C4-2B (cell line): ENCODE data around the gene ZDHHC11B.
"Not testable (repeated sequence)": the region's sequence is repeated elsewhere in the genome, so short reads cannot be mapped to it uniquely, and the experiment has no call there.

Source experiments
- ZFX ChIP-seq: fragments of 450-650 bp; IDR thresholded peaks from 2 replicates; pipeline ENCODE4 v1.6.1; 2017
- TF ChIP-seq, protein P1 (sequence below): fragments of 450-650 bp; conservative IDR thresholded peaks from 2 replicates; pipeline ENCODE4 v1.5.1; 2017; ENCODE audit warnings: mild to moderate bottlenecking

DNA sequence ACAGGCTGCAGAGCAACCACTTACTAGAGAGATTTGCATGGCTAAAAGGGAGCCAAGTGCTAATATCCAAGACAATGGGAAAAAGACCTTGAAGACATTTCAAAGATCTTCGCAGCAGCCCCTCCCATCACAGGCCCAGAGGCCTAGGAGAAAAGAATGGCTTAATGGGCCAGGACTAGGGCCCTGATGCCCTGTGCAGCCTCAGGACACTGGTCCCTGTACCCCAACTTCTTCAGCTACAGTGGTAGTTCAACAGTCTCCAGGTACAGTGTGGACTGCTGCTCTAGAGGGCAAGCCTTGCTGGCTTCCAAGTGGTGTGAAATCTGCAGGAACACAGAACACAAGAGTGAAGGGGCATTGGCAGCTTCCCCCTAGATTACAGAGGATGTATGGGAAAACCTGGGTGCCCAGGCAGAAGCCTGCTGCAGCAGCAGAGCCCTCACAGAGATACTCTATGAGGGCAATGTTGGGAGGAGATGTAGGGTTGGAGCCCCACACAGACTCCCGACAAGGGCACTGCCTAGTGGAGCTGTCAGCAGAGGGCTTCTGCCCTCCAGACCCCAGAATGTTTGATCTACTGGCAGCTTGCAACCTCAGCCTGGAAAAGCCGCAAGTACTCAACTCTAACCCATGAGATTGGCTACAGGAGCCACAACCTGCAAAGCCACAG, 75.5 kb downstream of the ZDHHC11B start:
- TF ChIP-seq, protein P1, sequence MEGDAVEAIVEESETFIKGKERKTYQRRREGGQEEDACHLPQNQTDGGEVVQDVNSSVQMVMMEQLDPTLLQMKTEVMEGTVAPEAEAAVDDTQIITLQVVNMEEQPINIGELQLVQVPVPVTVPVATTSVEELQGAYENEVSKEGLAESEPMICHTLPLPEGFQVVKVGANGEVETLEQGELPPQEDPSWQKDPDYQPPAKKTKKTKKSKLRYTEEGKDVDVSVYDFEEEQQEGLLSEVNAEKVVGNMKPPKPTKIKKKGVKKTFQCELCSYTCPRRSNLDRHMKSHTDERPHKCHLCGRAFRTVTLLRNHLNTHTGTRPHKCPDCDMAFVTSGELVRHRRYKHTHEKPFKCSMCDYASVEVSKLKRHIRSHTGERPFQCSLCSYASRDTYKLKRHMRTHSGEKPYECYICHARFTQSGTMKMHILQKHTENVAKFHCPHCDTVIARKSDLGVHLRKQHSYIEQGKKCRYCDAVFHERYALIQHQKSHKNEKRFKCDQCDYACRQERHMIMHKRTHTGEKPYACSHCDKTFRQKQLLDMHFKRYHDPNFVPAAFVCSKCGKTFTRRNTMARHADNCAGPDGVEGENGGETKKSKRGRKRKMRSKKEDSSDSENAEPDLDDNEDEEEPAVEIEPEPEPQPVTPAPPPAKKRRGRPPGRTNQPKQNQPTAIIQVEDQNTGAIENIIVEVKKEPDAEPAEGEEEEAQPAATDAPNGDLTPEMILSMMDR = not testable (repeated sequence)
- TF ChIP-seq ZFX = not testable (repeated sequence)
